HG03095 (cell line): ENCODE results near the gene KCNJ5.
"Not testable (repeated sequence)": the region's sequence is repeated elsewhere in the genome, so short reads cannot be mapped to it uniquely, and the experiment has no call there.

ENCODE experiments used
- ATAC-seq: cut with Tn5 transposase; IDR thresholded peaks from one replicate; pipeline ENCODE4 v1.9.1; 2021; ENCODE audit warnings: moderate library complexity; ENCODE audit not compliant: unreplicated experiment

The KCNJ5 gene

GRCh38 chr11:128909438-128910125, 18.4 kb downstream of the KCNJ5 start:
- ATAC-seq = no peak

GRCh38 chr11:128910576-128910975, 19.4 kb downstream of the KCNJ5 start:
- ATAC-seq = no peak

- no peak for ATAC-seq
These were observed 20.1 kb downstream of the KCNJ5 start for GRCh38 chr11:128911239-128911638.

GRCh38 chr11:128911701-128912100, 20.5 kb downstream of the KCNJ5 start:
- no peak for ATAC-seq

GRCh38 chr11:128913806-128914205, 22.6 kb downstream of the KCNJ5 start:
- ATAC-seq = no peak

GRCh38 chr11:128914216-128915148, 23.3 kb downstream of the KCNJ5 start:
- ATAC-seq = no peak

- no peak for ATAC-seq
These were observed 24.0 kb downstream of the KCNJ5 start for GRCh38 chr11:128915149-128915521.

GRCh38 chr11:128916037-128916572, 24.9 kb downstream of the KCNJ5 start:
- ATAC-seq = no peak

GRCh38 chr11:128916681-128917080, 25.5 kb downstream of the KCNJ5 start:
- no peak for ATAC-seq

GRCh38 chr11:128917144-128917724, 26.1 kb downstream of the KCNJ5 start:
- no peak for ATAC-seq

- ATAC-seq = no peak
These were observed 28.1 kb downstream of the KCNJ5 start for GRCh38 chr11:128919216-128919615.

- not testable (repeated sequence) for ATAC-seq
These were observed 28.5 kb downstream of the KCNJ5 start for GRCh38 chr11:128919635-128920034.

GRCh38 chr11:128920666-128921065, 29.5 kb downstream of the KCNJ5 start:
- no peak for ATAC-seq

GRCh38 chr11:128921793-128922192, 30.6 kb downstream of the KCNJ5 start:
- ATAC-seq = no peak

- ATAC-seq = no peak
These were observed 32.9 kb downstream of the KCNJ5 start for GRCh38 chr11:128924104-128924503.

GRCh38 chr11:128924510-128925249, 33.5 kb downstream of the KCNJ5 start:
- no peak for ATAC-seq

GRCh38 chr11:128925250-128925600, 34.1 kb downstream of the KCNJ5 start:
- no peak for ATAC-seq

- ATAC-seq = no peak
These were observed 34.8 kb downstream of the KCNJ5 start for GRCh38 chr11:128926000-128926399.

GRCh38 chr11:128926437-128927107, 35.4 kb downstream of the KCNJ5 start:
- ATAC-seq = no peak

GRCh38 chr11:128927108-128927461, 35.9 kb downstream of the KCNJ5 start:
- ATAC-seq = no peak
